M059J (cell line): ENCODE results near the gene ITGB7. TPM values are rescaled to one million over a fixed set of nuclear protein-coding genes. Genes with fewer than 3 reads are reported as not detected.
"Not testable (repeated sequence)": the region's sequence is repeated elsewhere in the genome, so short reads cannot be mapped to it uniquely, and the experiment has no call there.

Experiments used
- DNase-seq: peaks from one replicate; pipeline ENCODE4 v3.0.0-alpha.2; 2012; ENCODE audit warnings: low read depth
- total RNA-seq: library from RNA; depleted of rRNA; stranded (reverse); fragments of >200 nt; shearing (Covaris generic); gene quantifications from 2 replicates; pipeline ENCODE4 v1.2.3, GENCODE V29; 2014

Gene ITGB7
- total RNA-seq, 1 experiment from 2014 or later = not detected

GRCh38 chr12:53217051-53217930 is 10.2 kb upstream of the ITGB7 start:
- peak; percentile 56 for DNase-seq

GRCh38 chr12:53215497-53215896 is 8.4 kb upstream of the ITGB7 start:
- no peak for DNase-seq

GRCh38 chr12:53214687-53215455 is 7.8 kb upstream of the ITGB7 start:
- no peak for DNase-seq

GRCh38 chr12:53214221-53214620 is 7.2 kb upstream of the ITGB7 start:
- DNase-seq = no peak

- peak; percentile 58 for DNase-seq
Measured at GRCh38 chr12:53213348-53213747, 6.3 kb upstream of the ITGB7 start.

- DNase-seq = no peak
Measured at GRCh38 chr12:53212931-53213330, 5.9 kb upstream of the ITGB7 start.

- DNase-seq = no peak
Measured at GRCh38 chr12:53211476-53212381, 4.7 kb upstream of the ITGB7 start.

- DNase-seq = no peak
Measured at GRCh38 chr12:53210843-53211242, 3.8 kb upstream of the ITGB7 start.

- no peak for DNase-seq
Measured at GRCh38 chr12:53208877-53209463, 1.9 kb upstream of the ITGB7 start.

GRCh38 chr12:53208435-53208834 is 1.4 kb upstream of the ITGB7 start:
- DNase-seq = no peak

GRCh38 chr12:53205747-53206419 is 1.2 kb downstream of the ITGB7 start:
- peak; percentile 81 for DNase-seq

GRCh38 chr12:53204351-53204750 is 2.7 kb downstream of the ITGB7 start:
- DNase-seq = no peak

- DNase-seq = not testable (repeated sequence)
Measured at GRCh38 chr12:53202316-53202715, 4.7 kb downstream of the ITGB7 start.

- no peak for DNase-seq
Measured at GRCh38 chr12:53201639-53202038, 5.4 kb downstream of the ITGB7 start.

- no peak for DNase-seq
Measured at GRCh38 chr12:53201177-53201541, 5.9 kb downstream of the ITGB7 start.

- DNase-seq = no peak
Measured at GRCh38 chr12:53200458-53201176, 6.4 kb downstream of the ITGB7 start.

GRCh38 chr12:53200107-53200457 is 7.0 kb downstream of the ITGB7 start:
- DNase-seq = no peak

- DNase-seq = no peak
Measured at GRCh38 chr12:53199700-53200099, 7.4 kb downstream of the ITGB7 start.

GRCh38 chr12:53198486-53199110 is 8.5 kb downstream of the ITGB7 start:
- DNase-seq = no peak
